ENCODE measurements around the gene IQGAP2. TPM values are rescaled to one million over a fixed set of nuclear protein-coding genes. Genes with fewer than 3 reads are reported as not detected.

The IQGAP2 gene
- total RNA-seq, 1 donor from 2014 or later, result 1.3 TPM

GRCh38 chr5:76469656-76470290 lies 66.7 kb downstream of the IQGAP2 start:
- DNase-seq (ENCODE audit: low read depth), result no peak
- H3K4me3 ChIP-seq (ENCODE audit: low read depth, low read length), result no peak overlapping the region
- no peak for TF ChIP-seq CTCF (conservative IDR thresholded peaks at IDR 0.05; ENCODE audit: low read depth, low read length)

- TF ChIP-seq CTCF (conservative IDR thresholded peaks at IDR 0.05; ENCODE audit: low read depth, low read length), result no peak
- no peak for DNase-seq (ENCODE audit: low read depth)
- H3K4me3 ChIP-seq (ENCODE audit: low read depth, low read length), result no peak overlapping the region
Observed at GRCh38 chr5:76470976-76471375, 67.9 kb downstream of the IQGAP2 start.

- H3K4me3 ChIP-seq (ENCODE audit: low read depth, low read length), result no peak overlapping the region
- DNase-seq (ENCODE audit: low read depth), result no peak
- no peak for TF ChIP-seq CTCF (conservative IDR thresholded peaks at IDR 0.05; ENCODE audit: low read depth, low read length)
Observed at GRCh38 chr5:76471406-76471805, 68.3 kb downstream of the IQGAP2 start.

GRCh38 chr5:76471987-76472334 lies 68.9 kb downstream of the IQGAP2 start:
- DNase-seq (ENCODE audit: low read depth), result no peak
- TF ChIP-seq CTCF (conservative IDR thresholded peaks at IDR 0.05; ENCODE audit: low read depth, low read length), result no peak
- no peak overlapping the region for H3K4me3 ChIP-seq (ENCODE audit: low read depth, low read length)

GRCh38 chr5:76472335-76473008 lies 69.4 kb downstream of the IQGAP2 start:
- no peak overlapping the region for H3K4me3 ChIP-seq (ENCODE audit: low read depth, low read length)
- no peak for DNase-seq (ENCODE audit: low read depth)
- TF ChIP-seq CTCF (conservative IDR thresholded peaks at IDR 0.05; ENCODE audit: low read depth, low read length), result no peak

- DNase-seq (ENCODE audit: low read depth), result no peak
- H3K4me3 ChIP-seq (ENCODE audit: low read depth, low read length), result no peak overlapping the region
- no peak for TF ChIP-seq CTCF (conservative IDR thresholded peaks at IDR 0.05; ENCODE audit: low read depth, low read length)
Observed at GRCh38 chr5:76473009-76473336, 69.9 kb downstream of the IQGAP2 start.

- no peak overlapping the region for H3K4me3 ChIP-seq (ENCODE audit: low read depth, low read length)
- no peak for DNase-seq (ENCODE audit: low read depth)
- TF ChIP-seq CTCF (conservative IDR thresholded peaks at IDR 0.05; ENCODE audit: low read depth, low read length), result no peak
Observed at GRCh38 chr5:76473661-76474060, 70.6 kb downstream of the IQGAP2 start.
